ENCODE results near the gene NTM. TPM values are rescaled to one million over a fixed set of nuclear protein-coding genes. Genes with fewer than 3 reads are reported as not detected.

Gene NTM
- total and polyA plus RNA-seq, 2 donors: 3.8 to 27.8 TPM

GRCh38 chr11:131850507-131850906 lies 480.1 kb downstream of the NTM start:
- no peak for DNase-seq (ENCODE audit: extremely low spot score)
- Histone ChIP-seq H3K4me3 (ENCODE audit: low read depth, low read length) (no peak overlapping the region), H3K27ac (ENCODE audit: low read depth) (no peak overlapping the region), H3K4me1 (ENCODE audit: insufficient read depth) (no peaks in the 10 kb centered on the region), H3K36me3 (ENCODE audit: insufficient read depth) (no peaks in the 10 kb centered on the region)
- 63% methylated on average over 9 of the region's 9 CpGs for WGBS

- Histone ChIP-seq H3K36me3 (ENCODE audit: insufficient read depth) (no peaks in the 10 kb centered on the region), H3K27ac (ENCODE audit: low read depth) (no peak overlapping the region), H3K4me3 (ENCODE audit: low read depth, low read length) (no peak overlapping the region), H3K4me1 (ENCODE audit: insufficient read depth) (no peaks in the 10 kb centered on the region)
- no peak for DNase-seq (ENCODE audit: extremely low spot score)
- WGBS: 50% methylated on average over 7 of the region's 7 CpGs
Observed at GRCh38 chr11:131851964-131852755, 481.7 kb downstream of the NTM start.

GRCh38 chr11:131852757-131853156 lies 482.3 kb downstream of the NTM start:
- H3K36me3 ChIP-seq (ENCODE audit: insufficient read depth): no peaks in the 10 kb centered on the region
- 92% methylated on average over 3 of the region's 3 CpGs for WGBS
- no peaks in the 10 kb centered on the region for H3K4me1 ChIP-seq (ENCODE audit: insufficient read depth)

GRCh38 chr11:131854391-131854790 lies 484.0 kb downstream of the NTM start:
- DNase-seq (ENCODE audit: extremely low spot score): no peak
- Histone ChIP-seq H3K4me1 (ENCODE audit: insufficient read depth) (no peaks in the 10 kb centered on the region), H3K36me3 (ENCODE audit: insufficient read depth) (no peaks in the 10 kb centered on the region), H3K4me3 (ENCODE audit: low read depth, low read length) (no peak overlapping the region), H3K27ac (ENCODE audit: low read depth) (no peak overlapping the region)
- WGBS: 93% methylated on average over 4 of the region's 4 CpGs

More at GRCh38 chr11:131852757-131853156, 482.3 kb downstream of the NTM start:
- no peak for DNase-seq (ENCODE audit: extremely low spot score)
- no peak overlapping the region for H3K4me3 ChIP-seq (ENCODE audit: low read depth, low read length)
- H3K27ac ChIP-seq (ENCODE audit: low read depth): no peak overlapping the region

- DNase-seq (ENCODE audit: extremely low spot score): no peak
- no peak overlapping the region for H3K4me3 ChIP-seq (ENCODE audit: low read depth, low read length)
- H3K36me3 ChIP-seq (ENCODE audit: insufficient read depth): no peaks in the 10 kb centered on the region
- H3K27ac ChIP-seq (ENCODE audit: low read depth): no peak overlapping the region
- H3K4me1 ChIP-seq (ENCODE audit: insufficient read depth): no peaks in the 10 kb centered on the region
Observed at GRCh38 chr11:131855320-131855719, 484.9 kb downstream of the NTM start.

GRCh38 chr11:131857246-131857645 lies 486.8 kb downstream of the NTM start:
- DNase-seq (ENCODE audit: extremely low spot score): peak; percentile 25
- Histone ChIP-seq H3K27ac (ENCODE audit: low read depth) (no peak overlapping the region), H3K36me3 (ENCODE audit: insufficient read depth) (no peaks in the 10 kb centered on the region), H3K4me1 (ENCODE audit: insufficient read depth) (no peaks in the 10 kb centered on the region), H3K4me3 (ENCODE audit: low read depth, low read length) (no peak overlapping the region)
- WGBS: 74% methylated on average over 5 of the region's 5 CpGs

GRCh38 chr11:131858505-131858904 lies 488.1 kb downstream of the NTM start:
- WGBS: 48% methylated on average over 11 of the region's 11 CpGs

GRCh38 chr11:131859538-131860210 lies 489.3 kb downstream of the NTM start:
- H3K4me1 ChIP-seq (ENCODE audit: insufficient read depth): no peaks in the 10 kb centered on the region
- 73% methylated on average over 8 of the region's 8 CpGs for WGBS
- DNase-seq (ENCODE audit: extremely low spot score): no peak

More at GRCh38 chr11:131858505-131858904, 488.1 kb downstream of the NTM start:
- no peaks in the 10 kb centered on the region for H3K36me3 ChIP-seq (ENCODE audit: insufficient read depth)
- H3K27ac ChIP-seq (ENCODE audit: low read depth): no peak overlapping the region
- no peak overlapping the region for H3K4me3 ChIP-seq (ENCODE audit: low read depth, low read length)
- no peak for DNase-seq (ENCODE audit: extremely low spot score)
- H3K4me1 ChIP-seq (ENCODE audit: insufficient read depth): no peaks in the 10 kb centered on the region

GRCh38 chr11:131864228-131864627 lies 493.8 kb downstream of the NTM start:
- Histone ChIP-seq H3K27ac (ENCODE audit: low read depth) (no peak overlapping the region), H3K4me1 (ENCODE audit: insufficient read depth) (no peaks in the 10 kb centered on the region), H3K36me3 (ENCODE audit: insufficient read depth) (no peaks in the 10 kb centered on the region), H3K4me3 (ENCODE audit: low read depth, low read length) (no peak overlapping the region)
- 84% methylated on average over 5 of the region's 5 CpGs for WGBS
- no peak for DNase-seq (ENCODE audit: extremely low spot score)

More at GRCh38 chr11:131859538-131860210, 489.3 kb downstream of the NTM start:
- Histone ChIP-seq H3K4me3 (ENCODE audit: low read depth, low read length) (no peak overlapping the region), H3K27ac (ENCODE audit: low read depth) (no peak overlapping the region), H3K36me3 (ENCODE audit: insufficient read depth) (no peaks in the 10 kb centered on the region)

GRCh38 chr11:131865860-131866259 lies 495.4 kb downstream of the NTM start:
- WGBS: 92% methylated on average over 3 of the region's 3 CpGs
- H3K36me3 ChIP-seq (ENCODE audit: insufficient read depth): no peaks in the 10 kb centered on the region
- no peak overlapping the region for H3K4me3 ChIP-seq (ENCODE audit: low read depth, low read length)
- H3K27ac ChIP-seq (ENCODE audit: low read depth): no peak overlapping the region
- no peak for DNase-seq (ENCODE audit: extremely low spot score)
- no peaks in the 10 kb centered on the region for H3K4me1 ChIP-seq (ENCODE audit: insufficient read depth)

- Histone ChIP-seq H3K36me3 (ENCODE audit: insufficient read depth) (no peaks in the 10 kb centered on the region), H3K4me1 (ENCODE audit: insufficient read depth) (no peaks in the 10 kb centered on the region), H3K27ac (ENCODE audit: low read depth) (no peak overlapping the region), H3K4me3 (ENCODE audit: low read depth, low read length) (no peak overlapping the region)
- no peak for DNase-seq (ENCODE audit: extremely low spot score)
- WGBS: 82% methylated on average over 17 of the region's 17 CpGs
Observed at GRCh38 chr11:131866535-131867400, 496.4 kb downstream of the NTM start.

- WGBS: 46% methylated on average over 10 of the region's 10 CpGs
- Histone ChIP-seq H3K4me1 (ENCODE audit: insufficient read depth) (no peaks in the 10 kb centered on the region), H3K27ac (ENCODE audit: low read depth) (no peak overlapping the region), H3K4me3 (ENCODE audit: low read depth, low read length) (no peak overlapping the region), H3K36me3 (ENCODE audit: insufficient read depth) (no peaks in the 10 kb centered on the region)
- peak; percentile 55 for DNase-seq (ENCODE audit: extremely low spot score)
Observed at GRCh38 chr11:131867457-131868257, 497.2 kb downstream of the NTM start.
